DMS 273 (cell line): ENCODE data around the gene APBA2.

Experiments
- DNase-seq: peaks from one replicate; lab custom pipeline; 2025; ENCODE audit not compliant: unreplicated experiment; lab: John Stamatoyannopoulos, UW

The APBA2 gene

DNA sequence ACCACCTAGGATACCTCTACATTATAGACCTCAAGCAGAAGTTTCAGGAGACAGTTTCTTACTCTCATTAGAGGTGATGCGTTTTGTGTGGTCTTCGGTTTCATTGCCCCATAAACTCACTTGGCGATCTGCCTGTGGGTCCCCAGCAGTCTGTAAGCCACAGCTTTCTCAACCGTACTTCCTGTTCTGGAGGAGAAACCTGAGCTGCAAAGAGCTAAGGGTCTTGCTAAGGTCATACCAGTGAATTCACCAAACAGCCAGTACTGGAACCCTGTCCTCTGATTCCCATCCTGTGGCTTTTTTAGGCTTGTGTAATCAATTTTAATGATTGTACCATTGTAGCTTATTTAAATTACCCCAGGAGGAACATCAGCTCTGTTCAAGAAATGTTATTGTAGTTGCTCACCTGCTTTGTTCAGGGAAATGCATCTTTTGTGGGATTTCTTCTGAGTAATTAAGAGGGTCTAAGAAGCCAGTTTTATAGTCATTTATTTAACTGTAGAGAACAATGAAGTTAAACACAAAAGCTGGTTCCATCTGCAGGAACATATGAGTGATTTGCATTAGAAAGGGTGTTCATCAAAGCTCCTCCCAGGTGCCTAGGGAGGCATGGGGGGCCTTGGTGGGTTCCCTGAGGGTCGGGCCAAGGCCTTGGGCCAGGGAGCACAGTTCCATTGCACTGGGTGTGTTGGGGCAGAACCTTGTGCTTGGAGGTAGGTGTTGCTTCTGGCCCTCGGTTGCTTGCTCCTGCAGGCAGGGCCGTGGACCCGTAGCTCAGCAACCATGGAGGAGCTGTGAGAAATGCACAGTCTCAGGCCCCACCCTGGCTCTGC lies 69.6 kb downstream of the APBA2 start:
- peak; percentile 68 for DNase-seq

DNA sequence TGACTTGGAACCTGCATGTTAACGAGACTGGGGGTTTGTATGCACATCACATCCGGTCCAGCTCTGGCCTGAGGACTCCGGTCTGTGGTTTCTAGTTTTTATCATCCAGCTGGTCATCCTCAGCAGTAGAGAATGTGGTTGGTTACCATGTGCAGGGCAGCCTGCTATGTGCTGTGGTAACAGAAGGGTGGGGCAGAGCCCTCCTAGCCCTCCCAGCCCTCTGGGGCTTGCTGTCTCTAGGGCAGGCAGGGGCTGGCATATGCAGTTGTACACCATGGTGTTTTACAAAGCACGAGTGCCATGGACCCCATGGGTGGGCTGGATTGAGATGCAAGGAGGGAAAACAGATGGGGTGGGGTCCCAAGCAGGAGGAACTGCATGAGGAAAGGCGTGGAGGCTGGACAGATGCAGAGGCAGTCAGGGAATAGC lies 70.2 kb downstream of the APBA2 start:
- DNase-seq: peak; percentile 6

DNA sequence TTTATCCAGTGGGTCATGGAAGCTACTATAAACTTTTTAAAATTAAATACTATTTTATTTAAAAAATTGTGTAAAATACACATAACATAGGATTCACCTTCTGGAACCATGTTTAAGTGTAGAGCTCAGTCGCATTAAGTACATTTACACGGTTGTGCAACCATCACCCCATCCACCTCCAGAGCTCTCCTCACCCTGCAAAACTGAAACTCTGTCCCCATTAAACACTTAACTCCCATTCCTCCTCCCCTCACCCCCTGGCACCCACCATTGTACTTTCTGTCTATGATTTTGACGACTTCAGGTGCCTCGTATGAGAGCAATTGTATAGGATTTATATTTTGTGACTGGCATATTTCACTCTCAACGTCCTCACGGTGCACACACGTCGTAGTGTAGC lies 70.7 kb downstream of the APBA2 start:
- no peak for DNase-seq

DNA sequence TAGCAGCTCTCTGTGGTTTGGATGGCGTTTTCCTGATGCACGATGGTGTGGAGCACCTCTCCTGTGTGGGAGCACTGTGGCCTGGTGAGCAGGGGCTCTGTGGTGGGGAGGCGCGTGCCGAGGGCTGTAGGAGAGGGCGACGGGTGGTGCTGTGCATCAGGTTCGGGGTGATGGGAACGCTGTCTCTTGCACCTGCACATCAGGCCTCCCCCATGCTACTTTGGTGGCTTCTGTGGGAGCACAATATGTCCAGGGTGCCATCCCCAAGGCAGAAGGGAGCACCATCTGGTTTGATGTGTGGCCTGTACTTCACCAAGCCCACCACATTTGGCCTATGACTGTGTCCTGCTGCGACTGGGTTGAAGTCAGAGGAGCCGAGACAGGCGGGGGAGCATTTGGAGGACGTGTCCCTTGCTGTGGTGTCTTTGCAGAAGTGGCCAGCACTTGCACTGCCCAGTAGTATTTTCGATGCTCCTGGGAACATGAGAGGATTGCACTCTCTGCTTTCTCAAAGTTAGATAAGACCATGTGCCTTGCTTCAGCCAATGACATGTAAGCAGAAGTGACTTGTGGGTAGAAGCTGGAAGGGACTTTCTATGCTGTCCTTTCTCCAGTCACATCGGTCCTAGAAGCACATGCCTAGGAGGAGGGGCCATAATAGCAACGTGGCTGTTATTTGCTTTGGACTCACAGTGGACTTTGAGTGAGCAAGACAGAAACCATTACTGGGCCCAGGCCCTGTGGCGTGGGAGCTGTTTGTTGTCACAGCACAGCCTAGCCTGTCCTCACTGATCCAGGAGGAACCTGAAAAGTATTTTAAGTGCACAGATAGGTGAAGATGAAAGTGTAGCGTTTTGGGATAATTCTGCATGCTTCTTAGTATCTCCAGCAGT lies 72.1 kb downstream of the APBA2 start:
- no peak for DNase-seq

DNA sequence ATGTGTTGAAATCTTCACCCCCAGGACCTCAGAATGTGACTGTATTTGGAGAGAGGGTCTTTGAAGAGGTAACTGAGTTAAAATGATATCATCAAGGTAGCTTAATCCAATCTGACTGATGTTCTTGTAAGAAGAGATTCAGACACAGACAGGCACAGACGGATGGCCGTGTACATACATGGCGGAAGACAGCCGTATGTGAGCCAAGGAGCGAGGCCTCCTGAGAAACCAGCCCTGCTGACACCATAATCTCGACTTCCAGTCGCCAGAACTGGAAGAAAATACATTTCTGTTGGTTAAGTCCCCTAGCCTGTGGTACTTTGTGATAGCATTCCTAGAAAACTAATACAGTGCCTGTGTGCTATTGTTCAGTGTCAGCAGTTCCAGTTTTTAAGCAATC lies 73.6 kb downstream of the APBA2 start:
- DNase-seq: no peak

DNA sequence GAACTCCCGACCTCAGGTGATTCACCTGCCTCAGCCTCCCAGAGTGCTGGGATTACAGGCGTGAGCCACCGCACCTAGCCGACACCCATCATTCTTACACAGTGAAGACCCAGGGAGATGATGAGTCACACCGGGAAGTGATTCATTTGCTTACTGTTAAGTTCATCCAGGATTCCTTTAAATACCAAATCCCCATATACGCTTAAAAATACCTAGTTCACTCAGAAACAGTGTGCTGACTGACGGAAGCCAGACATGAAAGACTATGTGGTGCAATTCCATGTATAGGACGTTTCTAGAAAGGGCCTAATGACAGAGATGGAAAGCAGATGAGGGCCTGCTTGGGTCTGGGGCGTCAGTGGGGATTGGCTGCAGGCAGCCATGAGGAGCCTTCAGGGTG lies 75.2 kb downstream of the APBA2 start:
- DNase-seq: no peak

DNA sequence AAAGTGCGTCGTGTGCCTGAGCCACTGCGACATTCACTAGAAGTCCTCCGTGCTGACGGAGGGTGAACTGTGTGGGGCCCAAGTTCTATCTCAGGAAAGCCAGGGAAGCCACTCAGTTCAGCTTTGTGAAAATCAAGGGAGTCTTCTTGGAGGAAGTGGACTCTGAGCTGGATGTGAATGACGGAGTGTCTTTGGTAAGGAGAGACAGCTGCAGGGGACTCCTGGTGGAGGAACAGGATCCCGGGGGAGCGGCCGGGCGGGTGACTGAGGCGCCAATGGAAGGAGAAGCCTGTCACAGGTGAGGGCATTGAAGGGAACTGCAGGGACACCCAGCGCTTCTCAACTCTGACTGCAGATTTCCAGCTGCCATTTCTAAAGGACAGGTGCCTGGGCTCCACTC lies 75.6 kb downstream of the APBA2 start:
- no peak for DNase-seq

DNA sequence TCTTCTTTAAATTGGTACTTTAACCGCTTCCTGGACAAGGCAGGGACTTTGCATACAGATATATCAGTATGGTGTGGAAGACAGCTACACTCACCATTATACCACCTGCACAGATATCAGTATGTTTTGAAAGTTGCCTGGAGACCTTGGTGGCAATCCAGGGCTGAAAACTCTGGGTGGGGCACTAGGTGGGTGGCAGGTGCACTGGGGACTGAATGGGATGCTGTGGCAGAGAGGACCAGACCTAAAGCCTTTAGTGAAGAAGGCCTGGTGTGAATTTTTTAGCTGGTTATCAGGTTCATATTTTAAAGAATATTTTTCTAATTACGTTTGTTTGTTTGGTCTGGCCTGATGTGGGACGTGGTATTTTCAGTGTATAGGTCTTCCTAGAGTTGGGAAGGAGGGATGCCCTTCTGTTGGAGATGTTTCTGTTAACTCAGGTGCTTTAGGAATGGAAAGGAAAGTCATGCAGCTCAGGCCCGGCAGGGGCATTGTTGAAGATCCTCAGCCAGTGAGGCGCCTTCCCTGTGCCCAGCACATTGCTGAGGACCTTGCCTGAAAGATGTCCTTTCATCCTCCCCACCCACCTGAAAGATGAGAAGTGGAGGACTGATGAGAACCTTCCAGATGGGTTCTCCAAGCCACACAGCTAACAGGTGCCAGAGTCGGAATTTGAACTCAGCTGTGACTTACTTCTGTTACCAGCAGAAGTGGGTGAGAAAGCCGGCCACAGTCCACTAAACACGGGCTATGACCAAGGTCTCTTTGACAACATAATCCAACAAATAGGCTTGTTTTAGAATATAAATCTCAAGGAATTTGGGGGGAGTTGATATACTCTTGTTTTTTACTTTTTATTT lies 77.3 kb downstream of the APBA2 start:
- no peak for DNase-seq

DNA sequence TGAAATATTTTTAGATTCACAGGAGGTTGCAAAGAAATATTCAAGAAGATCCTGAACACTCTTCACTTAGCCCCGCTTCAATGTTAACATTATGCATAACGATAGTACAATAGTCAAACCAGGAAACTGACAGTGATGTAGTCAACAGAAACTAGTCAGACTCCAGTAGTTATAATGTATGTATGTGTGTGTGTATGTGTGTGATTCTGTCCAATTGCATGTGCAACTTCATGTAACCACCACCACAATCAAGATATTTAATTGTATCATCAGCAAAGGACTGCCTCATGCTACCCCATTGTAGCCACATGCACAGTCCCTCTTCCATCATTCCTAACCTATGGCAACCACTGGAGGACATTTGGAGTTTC lies 77.9 kb downstream of the APBA2 start:
- DNase-seq: no peak

DNA sequence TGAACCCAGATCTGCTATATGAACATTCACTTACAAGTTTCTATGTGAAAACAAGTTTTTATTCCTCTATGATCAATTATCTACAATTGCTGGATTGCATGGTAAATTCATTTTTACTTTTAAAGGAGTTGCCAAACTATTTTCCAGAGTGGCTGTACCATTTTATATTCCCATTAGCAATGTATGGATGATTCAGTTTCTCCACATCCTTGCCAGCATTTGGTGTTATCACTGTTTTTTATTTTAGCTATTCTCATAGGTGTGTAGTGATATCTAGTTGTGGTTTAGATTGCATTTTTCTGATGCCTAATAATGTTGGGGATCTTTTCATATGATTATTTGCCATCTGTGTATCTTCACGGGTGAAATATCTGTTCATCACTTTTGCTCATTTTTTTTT lies 78.3 kb downstream of the APBA2 start:
- no peak for DNase-seq

DNA sequence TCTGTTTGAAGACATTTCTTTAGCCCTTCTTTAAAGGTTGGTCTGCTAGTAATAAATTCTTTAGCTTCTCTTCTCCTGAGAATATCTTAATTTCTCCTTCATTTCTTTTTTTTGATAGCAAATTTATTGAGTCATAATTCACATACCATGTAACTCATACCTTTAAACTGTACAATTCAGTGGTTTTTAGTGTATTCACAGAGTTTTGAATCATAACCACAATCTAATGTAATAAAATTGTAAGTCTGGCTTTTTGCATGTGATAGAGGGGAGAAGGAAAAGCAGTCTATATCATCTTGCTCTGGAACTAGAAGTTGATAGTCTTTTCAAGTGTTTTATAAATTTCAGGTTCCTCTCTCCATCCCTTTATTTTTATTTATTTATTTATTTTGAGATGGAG lies 81.3 kb downstream of the APBA2 start:
- no peak for DNase-seq

DNA sequence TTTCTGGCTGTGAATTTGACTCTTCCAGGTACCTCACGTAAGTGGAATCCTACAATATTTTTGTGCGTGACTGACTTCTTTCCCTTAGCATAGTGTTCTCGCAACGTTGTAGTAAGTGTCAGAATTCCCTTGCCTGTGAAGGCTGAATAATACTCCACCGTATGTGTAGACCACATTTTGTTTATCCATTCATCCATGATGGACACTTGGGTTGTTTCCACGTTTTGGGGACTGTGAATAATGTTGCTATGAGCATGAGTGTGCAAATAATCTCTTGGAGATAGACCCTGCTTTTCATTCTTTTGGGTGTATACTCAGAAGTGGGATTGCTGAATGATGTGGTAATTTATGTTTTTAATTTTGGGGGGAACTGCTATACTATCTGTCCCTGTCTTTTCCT lies 82.2 kb downstream of the APBA2 start:
- DNase-seq: no peak

DNA sequence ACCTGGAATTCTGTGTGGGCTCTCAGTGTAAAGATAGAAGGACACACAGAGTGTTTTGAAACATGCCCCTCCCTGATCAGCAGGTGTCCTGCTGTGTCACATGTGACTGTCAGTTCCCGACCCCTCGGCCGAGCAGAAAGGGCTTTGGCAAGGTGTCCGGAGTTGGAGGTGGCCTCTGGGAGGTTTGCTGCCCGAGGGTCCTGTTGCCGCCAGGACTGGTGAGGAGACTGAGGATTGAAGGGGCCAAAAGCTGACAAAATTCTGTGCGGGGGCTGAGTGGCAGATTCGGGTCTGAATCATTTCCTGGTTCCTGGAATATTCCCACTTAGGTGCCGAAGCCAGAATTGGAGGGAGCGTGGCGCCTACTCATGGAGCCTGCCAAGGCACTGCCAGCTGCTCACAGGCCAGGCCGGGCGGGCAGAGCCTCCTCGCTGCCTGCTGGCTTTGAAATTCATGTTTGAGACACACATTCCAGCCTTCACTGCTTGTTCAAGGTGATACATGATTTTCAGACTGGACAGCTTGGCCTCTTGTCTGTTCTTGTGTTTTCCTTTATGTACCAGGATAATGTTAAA lies 83.8 kb downstream of the APBA2 start:
- DNase-seq: peak; percentile 64

DNA sequence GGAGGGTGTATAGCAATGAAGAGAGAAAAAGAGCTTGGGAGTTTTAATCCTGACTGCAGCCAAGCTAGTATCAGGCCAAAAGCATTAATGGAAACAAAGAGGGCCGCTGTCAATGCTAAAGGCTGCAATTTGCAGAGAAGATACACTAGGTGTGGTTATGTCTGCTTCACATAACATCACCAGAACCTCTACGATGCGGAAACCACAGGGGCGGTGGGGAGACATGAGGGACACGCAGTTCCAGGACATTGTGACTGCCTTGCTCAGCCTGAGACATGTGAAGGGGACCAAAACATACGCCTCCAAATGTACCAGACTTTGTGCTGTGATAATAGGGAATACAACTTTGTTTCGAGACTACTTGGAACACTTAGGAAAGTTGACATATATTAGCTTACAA lies 88.4 kb downstream of the APBA2 start:
- DNase-seq: no peak

DNA sequence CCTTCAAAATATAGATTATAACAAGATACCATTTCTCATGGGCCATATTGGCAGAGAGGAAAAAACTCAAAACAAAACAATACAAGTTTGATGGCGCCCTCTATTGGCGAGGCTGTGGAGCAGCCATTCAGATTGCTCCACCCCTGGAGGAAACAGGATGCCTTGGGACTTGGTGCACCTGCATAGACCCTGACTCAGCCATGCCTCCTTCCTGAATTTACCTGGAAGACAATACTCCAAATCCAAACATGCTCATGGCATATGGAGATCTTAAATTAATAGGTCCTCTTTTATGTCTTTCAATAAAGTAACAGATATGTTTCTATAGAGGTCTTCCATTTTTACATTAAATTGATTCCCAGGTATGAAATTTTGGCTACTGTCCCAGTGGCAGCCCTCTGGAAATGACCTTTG lies 90.0 kb downstream of the APBA2 start:
- peak; percentile 64 for DNase-seq

DNA sequence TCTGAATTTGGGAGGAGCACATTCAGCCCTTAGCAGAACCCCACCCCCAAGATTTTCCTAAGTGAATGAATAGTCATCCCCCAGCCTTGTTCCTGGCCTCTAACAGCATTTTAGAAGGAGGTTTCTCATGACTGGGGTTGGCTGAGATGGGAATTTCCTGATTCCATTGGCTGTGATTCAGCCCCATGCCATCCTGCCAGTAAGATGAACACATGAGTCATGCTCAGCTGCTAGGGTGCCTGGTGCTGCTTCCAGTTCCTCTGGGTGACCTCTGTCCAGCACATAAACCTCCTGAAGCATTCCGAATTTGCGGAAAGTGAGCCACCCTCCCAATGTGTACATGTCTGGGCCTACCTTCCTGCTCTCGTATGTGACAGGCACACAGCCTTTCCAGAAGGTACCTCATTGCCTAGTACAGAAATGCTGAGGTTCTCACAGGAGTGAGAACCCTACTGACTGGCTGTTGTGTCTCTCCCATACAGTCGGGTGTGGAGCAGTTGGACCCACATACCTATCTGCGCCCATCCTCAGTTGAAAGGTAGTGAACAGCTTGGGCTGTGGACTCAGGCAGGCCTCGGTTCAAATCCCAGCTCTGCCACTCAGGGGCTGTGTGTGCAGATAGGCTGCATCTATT lies 91.7 kb downstream of the APBA2 start:
- DNase-seq: peak; percentile 11

DNA sequence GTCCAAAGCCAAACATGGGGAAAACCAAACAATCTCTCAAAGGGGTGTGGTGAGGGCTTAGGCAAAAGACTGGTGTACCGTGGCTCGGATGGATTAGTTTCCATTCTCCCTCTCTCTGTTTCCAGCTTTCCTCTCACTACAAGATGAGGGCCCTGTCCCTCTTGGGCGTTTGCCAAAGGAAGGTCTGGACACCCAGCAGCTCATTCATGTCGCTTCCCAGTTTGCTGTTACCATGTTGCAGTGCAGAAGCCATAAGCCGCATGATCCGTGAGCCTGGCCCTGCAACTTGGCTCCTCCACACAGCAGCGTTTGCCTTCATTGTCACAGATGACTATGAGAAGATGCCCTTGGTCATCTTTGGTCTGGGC lies 92.2 kb downstream of the APBA2 start:
- DNase-seq: no peak

DNA sequence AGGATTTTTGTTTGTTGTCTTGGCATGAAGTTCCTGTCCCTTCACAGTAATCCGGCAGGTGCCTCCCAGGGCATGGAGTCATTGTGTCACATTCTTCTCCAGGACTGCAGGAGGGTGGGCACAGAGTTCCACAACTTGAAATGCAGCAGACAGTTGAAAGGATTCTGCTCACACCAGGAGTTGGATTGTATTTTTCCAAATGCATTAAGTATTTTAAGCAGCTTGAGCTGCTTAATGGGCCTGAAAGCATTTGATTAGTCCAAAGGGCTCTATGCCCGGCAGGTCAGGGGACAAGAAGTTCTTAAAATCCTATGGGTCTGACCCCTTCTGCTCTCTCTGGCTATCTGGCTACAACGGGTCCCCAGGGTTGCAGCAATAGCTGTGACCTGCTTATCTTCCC lies 92.9 kb downstream of the APBA2 start:
- no peak for DNase-seq

DNA sequence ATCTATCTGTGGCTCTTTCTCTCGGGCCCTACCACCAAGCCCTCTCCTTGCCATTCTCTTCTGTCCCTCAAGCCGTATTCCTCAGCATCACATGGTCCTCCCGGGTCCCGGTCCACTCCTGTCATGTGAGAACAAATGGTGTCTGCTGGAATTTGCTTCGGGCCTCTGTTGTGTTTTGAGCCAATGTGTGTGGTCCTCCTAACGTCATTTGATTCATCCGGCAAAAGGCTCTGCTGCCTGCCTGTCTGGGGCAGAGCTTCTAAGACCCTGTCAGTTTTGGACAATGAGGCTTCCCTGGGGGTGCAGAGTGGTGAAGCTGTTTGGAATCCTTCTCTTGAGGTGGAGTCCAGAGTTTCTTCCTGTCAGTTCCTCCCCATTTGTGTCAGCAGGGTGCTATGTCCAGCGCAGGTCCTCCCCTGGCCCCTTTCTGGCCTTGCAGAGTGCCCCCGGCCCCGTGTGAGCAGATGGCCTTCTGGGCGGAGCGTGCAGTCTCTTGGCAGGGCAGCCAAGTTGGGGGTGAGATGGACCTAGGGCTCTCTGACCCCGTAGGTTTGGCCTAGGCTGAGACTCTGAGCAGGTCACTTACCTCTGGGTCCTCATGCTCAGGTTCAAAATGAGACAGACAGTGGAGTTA lies 93.6 kb downstream of the APBA2 start:
- no peak for DNase-seq

DNA sequence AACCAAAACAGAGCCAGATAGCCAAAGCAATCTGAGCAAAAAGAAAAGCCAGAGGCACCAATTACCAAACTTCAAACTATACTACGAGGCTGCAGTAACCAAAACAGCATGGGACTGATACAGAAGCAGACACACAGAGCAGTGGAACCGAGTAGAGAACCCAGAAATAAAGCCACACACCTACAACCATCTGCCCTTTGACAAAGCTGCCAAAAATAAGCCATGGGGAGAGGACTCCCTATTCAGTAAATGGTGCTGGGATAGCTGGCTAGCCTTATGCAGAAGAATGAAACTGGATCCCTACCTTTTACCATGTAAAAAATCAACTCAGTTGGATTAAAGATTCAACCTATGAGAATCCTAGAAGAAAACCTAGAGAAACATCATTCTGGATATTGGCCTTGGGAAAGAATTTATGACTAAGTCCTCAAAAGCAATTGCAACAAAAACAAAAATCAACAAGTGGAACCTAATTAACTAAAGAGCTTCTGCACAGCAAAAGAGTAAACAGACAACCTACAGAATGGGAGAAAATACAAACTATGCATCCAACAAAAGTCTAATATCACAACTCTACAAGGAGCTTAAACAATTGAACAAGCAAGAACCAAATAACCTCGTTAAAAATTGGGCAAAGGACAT lies 95.1 kb downstream of the APBA2 start:
- peak; percentile 7 for DNase-seq
